HL-60 (cell line): Measurements from ENCODE around the gene MCU.
"Not testable (repeated sequence)": the region's sequence is repeated elsewhere in the genome, so short reads cannot be mapped to it uniquely, and the experiment has no call there.

Experiments
- CTCF ChIP-seq: IDR thresholded peaks from one replicate; pipeline ENCODE4 v1.5.1; 2011; ENCODE audit warnings: low read length, control low read depth, inconsistent platforms; ENCODE audit not compliant: insufficient read depth
- POLR2AphosphoS5 ChIP-seq: IDR thresholded peaks from 2 replicates; pipeline ENCODE4 v1.6.1; 2012; ENCODE audit warnings: low read depth
- REST ChIP-seq: IDR thresholded peaks from 2 replicates; pipeline ENCODE4 v1.6.1; 2012; ENCODE audit warnings: low read depth; ENCODE audit not compliant: insufficient replicate concordance
- SPI1 ChIP-seq: IDR thresholded peaks from 2 replicates; pipeline ENCODE4 v1.6.1; 2012; ENCODE audit warnings: low read depth, mild to moderate bottlenecking, borderline replicate concordance

- TF ChIP-seq CTCF, POLR2AphosphoS5, SPI1, REST: not testable (repeated sequence)
These were observed 5.5 kb upstream of the MCU start for GRCh38 chr10:72686430-72686829.
